HG03095 (cell line): ENCODE data around the gene BTBD9.
A peak's percentile ranks its signal among the peaks of the same experiment; 100 is the strongest.
"Not testable (repeated sequence)": the region's sequence is repeated elsewhere in the genome, so short reads cannot be mapped to it uniquely, and the experiment has no call there.

Source experiments
- ATAC-seq: cut with Tn5 transposase; IDR thresholded peaks from one replicate; pipeline ENCODE4 v1.9.1; 2021; ENCODE audit warnings: moderate library complexity; ENCODE audit not compliant: unreplicated experiment

Gene BTBD9

GRCh38 chr6:38436726-38437465 is 202.8 kb downstream of the BTBD9 start:
- no peak for ATAC-seq

GRCh38 chr6:38435330-38435729 is 204.4 kb downstream of the BTBD9 start:
- ATAC-seq: no peak

- no peak for ATAC-seq
Observed at GRCh38 chr6:38434051-38434450, 205.7 kb downstream of the BTBD9 start.

GRCh38 chr6:38432479-38432878 is 207.2 kb downstream of the BTBD9 start:
- ATAC-seq: no peak

DNA sequence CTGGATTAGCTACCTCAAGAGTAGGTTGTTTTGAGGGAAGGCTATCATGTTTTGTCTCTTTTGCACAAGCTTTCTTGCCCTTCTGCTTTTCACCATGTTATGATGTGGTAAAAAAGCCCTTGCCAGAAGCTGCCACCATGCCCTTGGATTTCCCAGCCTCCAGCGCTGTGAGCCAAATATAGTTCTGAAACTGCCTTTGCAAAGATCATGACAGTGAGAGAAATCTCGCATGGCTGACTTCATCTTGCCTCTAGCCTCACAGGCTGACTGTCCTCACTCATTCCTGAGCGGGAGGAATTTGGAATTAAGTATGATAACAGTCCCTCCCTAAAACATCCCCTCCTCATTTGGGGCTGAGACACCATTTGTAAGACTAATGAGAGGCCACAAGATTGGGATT is 207.7 kb downstream of the BTBD9 start:
- ATAC-seq: no peak

GRCh38 chr6:38429546-38429945 is 210.2 kb downstream of the BTBD9 start:
- ATAC-seq: no peak

DNA sequence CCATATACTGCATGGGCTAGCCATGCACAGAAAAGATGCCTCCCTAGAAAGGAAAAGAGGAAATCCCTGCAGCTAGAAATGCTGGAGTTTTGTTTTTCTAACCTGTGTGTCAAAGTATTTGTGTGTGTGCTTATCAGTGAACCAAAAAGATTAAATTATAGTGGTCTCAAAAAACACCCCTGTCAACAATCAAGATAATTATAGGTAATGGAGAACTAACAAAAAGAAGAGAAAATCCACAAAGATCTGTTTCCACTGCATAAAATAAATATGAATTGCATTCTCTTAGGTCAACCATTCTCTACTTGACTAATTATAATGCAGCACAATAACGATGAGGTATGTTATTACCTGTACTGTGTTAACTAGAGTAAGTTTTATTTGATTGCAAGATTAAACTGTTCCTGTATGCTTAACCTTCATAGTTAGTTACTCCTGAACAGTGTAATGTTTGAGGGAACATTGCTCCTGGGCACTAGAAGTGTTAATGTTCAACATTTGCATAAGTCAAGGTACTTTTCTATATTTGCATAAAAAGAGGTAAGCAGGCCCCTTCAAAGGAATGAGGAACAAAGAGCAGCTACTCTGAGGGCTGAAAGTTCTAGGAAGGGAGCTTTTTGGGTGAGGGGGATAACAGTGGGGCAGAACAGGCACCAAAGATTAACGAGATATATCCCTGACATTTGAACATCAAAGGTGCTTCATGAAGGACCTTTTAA is 212.1 kb downstream of the BTBD9 start:
- ATAC-seq: peak; percentile 68

DNA sequence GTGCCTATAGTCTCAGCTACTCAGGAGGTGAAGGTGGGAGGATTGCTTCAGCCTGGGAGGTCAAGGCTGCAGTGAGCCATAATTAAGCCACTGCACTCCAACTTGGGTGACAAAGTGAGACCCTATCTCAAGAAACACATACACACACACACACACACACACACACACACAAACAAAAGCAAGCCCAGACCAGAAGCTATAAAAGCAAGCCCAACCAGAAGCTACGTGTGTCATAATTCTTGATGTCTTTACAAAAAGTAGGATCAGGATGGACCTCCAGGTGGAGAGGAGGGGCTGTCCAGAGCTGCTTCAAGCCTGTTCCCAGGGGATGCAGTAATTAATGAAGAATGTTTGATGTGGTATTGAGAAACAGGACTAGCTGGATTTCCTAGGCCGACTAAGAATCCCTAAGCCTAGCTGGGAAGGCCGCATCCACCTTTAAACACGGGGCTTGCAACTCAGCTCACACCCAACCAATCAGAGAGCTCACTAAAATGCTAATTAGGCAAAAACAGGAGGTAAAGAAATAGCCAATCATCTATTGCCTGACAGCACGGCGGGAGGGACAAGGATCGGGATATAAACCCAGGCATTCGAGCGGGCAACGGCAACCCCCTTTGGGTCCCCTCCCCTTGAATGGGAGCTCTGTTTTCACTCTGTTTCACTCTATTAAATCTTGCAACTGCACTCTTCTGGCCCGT is 213.8 kb downstream of the BTBD9 start:
- not testable (repeated sequence) for ATAC-seq

DNA sequence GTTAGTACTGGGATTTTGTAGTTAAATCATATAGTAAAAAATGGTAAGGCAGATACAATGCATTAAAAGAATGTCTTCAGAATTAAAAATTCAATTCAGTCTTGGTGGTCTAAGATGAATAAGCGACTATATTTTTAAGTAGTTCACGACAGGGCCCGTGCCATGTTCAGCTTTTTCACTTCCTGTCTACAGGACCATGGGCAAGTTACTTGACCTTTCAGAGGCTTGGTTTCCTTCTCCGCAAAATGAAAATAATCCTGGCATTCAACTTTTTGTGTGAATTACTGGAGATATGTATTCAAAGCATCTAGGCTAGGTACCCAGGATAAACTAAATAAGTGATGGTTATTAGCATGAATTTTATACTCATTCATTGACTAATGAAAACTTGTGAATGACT is 216.0 kb downstream of the BTBD9 start:
- ATAC-seq: no peak

DNA sequence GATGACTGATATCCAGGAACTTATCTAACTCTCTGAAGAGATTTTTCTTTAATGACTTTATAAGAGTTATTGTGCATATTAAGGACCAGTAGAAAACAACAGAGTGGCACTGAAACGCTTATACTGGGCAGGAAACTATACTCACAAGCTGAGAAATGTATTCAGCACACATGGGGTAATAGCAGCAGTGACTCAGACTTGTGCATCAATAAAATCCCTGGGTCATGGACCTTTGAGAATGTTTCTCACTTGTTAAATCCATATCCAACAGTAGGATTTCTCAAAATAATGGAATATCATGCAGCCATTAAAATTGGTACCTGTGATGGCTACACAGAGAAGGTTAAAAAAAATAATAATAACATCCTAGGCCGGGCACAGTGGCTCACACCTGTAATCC is 219.5 kb downstream of the BTBD9 start:
- no peak for ATAC-seq

- no peak for ATAC-seq
Observed at GRCh38 chr6:38417521-38417920, 222.2 kb downstream of the BTBD9 start.

- no peak for ATAC-seq
Observed at GRCh38 chr6:38415231-38416005, 224.3 kb downstream of the BTBD9 start.

DNA sequence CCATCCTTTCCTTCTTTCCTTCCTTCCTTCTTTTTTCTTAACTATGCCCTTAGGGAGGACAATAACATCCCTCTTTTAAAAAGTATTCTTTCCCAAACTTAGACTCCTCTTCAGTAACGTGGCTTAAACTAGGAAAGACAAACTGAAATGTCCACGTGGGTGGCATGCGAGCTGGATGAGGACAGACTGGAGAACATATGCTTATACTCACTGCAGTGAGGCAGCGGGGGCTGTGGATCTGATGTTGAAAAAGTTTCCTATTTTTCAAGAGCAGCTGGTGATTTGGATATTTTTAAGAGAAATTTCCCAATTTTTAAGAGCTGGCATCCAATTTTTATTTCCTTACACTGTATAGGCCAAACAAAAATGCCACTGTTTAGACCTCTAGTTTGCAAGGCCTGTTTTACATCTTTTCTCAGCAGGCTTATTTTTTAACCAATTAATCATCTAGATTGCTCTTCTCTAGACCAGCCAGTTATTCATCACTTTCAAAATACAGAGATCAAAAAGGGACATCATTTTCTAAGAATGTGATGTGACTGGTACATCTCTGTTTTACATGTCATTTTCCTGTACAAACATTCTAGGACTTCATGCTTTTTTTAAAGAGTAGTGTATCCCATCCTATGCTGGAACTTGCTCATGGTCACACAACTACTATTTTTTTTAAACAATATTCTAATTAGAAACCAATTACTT is 226.5 kb downstream of the BTBD9 start:
- ATAC-seq: no peak

GRCh38 chr6:38407192-38407591 is 232.5 kb downstream of the BTBD9 start:
- ATAC-seq: no peak

- no peak for ATAC-seq
Observed at GRCh38 chr6:38406096-38406495, 233.6 kb downstream of the BTBD9 start.

DNA sequence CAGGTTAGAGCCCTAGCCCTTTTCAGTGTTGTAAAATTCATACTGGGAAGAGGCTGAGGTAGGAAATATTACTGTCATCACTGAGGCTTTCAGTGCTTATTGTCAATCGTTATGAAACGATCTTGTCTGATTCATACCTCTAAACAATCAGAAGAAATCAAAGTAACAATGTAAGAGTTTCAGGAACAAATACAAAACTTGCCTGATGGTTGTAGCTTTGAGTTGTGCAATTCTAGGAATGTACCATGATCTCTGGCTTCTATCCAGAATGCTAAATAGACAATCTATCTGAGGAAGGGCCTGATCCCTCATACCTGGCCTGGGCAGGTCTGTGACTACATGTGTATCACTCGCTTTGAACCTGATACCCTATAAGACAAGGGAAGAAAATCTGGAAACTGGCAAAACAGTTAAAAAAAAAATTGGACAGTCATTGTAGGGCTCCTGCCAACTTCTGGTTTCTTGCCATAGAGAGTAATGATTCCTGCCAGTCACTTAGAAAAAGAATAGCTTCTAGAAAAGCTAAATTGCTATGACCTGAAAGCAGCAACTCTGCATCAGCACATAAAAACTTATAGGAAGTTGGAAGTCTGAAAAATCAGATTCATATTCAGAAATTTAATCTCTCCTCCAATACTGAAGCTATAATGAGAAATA is 234.7 kb downstream of the BTBD9 start:
- no peak for ATAC-seq

GRCh38 chr6:38404355-38404754 is 235.4 kb downstream of the BTBD9 start:
- ATAC-seq: no peak

DNA sequence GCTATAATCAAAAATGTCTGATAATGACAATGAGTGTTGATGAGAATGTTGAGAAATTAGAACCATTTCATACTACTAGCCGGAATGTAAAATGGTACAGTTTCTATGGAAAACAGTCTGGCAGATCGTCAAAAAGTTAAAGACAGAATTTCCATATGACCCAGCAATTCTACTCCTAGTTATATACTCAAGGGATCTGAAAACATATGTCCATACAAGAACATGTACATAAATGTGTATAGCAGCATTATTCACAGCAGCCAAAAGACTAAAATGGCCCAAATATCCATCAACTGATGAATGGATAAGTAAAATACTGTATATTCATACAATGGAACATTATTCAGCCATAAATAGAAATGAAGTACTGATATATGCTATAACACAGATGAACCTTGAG is 236.2 kb downstream of the BTBD9 start:
- no peak for ATAC-seq

GRCh38 chr6:38400764-38401163 is 239.0 kb downstream of the BTBD9 start:
- no peak for ATAC-seq

GRCh38 chr6:38400101-38400500 is 239.6 kb downstream of the BTBD9 start:
- no peak for ATAC-seq
